ENCODE measurements around the gene MORN3.

GRCh38 chr12:121653999-121654398 lies 15.5 kb downstream of the MORN3 start:
- no peak for TF ChIP-seq POLR2A (IDR thresholded peaks at IDR 0.05)
- TF ChIP-seq CTCF (IDR thresholded peaks at IDR 0.05), result no peak

Measured in heart left ventricle (tissue), 13 donors.